HEK293T (cell line): ENCODE results near the gene TTLL12.

Experiments
- ARNT ChIP-seq: fragments of 450-650 bp; IDR thresholded peaks from 2 replicates; pipeline ENCODE4 v1.6.1; 2017; ENCODE audit warnings: mild to moderate bottlenecking
- ELF4 ChIP-seq: fragments of 450-650 bp; IDR thresholded peaks from 2 replicates; pipeline ENCODE4 v1.6.1; 2017; ENCODE audit warnings: antibody characterized with exemption
- FOXM1 ChIP-seq: fragments of 450-650 bp; IDR thresholded peaks from 2 replicates; pipeline ENCODE4 v1.6.1; 2017; ENCODE audit warnings: mild to moderate bottlenecking, borderline replicate concordance
- HDGF ChIP-seq: fragments of 450-650 bp; IDR thresholded peaks from 2 replicates; pipeline ENCODE4 v1.6.1; 2017; ENCODE audit warnings: antibody characterized with exemption, borderline replicate concordance
- SP1 ChIP-seq: fragments of 450-650 bp; IDR thresholded peaks from 2 replicates; pipeline ENCODE4 v1.6.1; 2017

DNA sequence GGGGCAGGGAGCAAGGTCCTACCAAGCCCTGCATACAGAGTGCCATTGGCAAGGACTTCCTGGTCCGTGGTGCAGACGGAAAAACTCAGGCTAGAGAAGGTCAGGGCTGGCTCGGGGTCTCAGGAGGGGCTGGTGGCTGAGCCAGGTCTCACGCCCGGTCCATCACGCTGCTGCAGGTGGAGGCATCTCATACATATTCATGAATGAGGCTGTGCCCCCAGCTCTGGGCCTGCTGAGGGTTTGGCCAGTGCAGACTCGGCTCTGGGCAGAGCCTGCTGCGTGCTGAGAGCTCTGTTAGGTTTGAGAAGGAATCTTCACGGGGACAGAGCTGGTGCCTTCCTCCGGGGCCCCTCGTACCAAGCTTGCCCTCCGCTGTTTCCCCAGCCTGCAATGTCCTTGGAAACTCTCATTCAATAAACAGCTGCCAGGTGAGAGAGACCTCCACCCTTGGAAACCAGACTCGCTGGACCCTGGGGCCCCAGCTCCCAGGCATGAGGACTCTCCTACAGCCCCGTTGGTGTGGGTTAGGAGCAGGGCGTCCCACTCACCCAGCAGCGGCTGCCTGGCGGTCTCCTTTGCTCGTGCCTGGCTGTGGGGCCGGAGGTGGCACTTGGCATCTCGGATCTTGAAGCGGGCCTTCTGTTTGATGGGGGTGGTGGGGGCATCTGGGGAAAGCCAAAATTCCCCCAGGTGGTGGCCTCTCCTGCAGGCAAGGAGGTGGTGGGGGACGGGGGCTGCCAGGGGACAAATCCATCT, 33.9 kb upstream of the TTLL12 start:
- TF ChIP-seq ARNT (no peak), HDGF (no peak), SP1 (no peak), FOXM1 (no peak), ELF4 (no peak)
